Bronchial epithelial cell (primary cell): ENCODE measurements around the gene MRPL32. TPM values are rescaled to one million over a fixed set of nuclear protein-coding genes. Genes with fewer than 3 reads are reported as not detected.
"Not testable (repeated sequence)": the region's sequence is repeated elsewhere in the genome, so short reads cannot be mapped to it uniquely, and the experiment has no call there.

Experiments used
- DNase-seq: peaks from one replicate; pipeline ENCODE4 v3.0.0-alpha.2; 2010; ENCODE audit warnings: low read depth
- FAIRE-seq: peaks from 2 replicates; lab custom pipeline; 2011; peaks lifted over from hg19 to GRCh38; lab: Jason Lieb, UNC
- H3K27me3 ChIP-seq: 2 replicates; pipeline ENCODE4 v1.5.1; 2011; ENCODE audit warnings: low read length; ENCODE audit not compliant: control insufficient read depth, insufficient read depth
- H3K36me3 ChIP-seq: 2 replicates; pipeline ENCODE4 v1.5.1; 2011; ENCODE audit warnings: low read length; ENCODE audit not compliant: control insufficient read depth, insufficient read depth
- H3K4me3 ChIP-seq: 2 replicates; pipeline ENCODE4 v1.5.1; 2011; ENCODE audit warnings: mild to moderate bottlenecking, low read depth, low read length, control low read depth
- total RNA-seq: library from RNA; depleted of rRNA; stranded (reverse); fragments of >200 nt; gene quantifications from 2 replicates; pipeline ENCODE4 v1.2.1, GENCODE V29; 2014
- TF ChIP-seq, protein P1 (sequence below): IDR thresholded peaks from 2 replicates; pipeline ENCODE4 v1.5.1; 2011; ENCODE audit warnings: mild to moderate bottlenecking, moderate library complexity, low read length, control low read depth, inconsistent platforms; ENCODE audit not compliant: insufficient read depth, severe bottlenecking

Gene MRPL32
- total RNA-seq: 62.6 and 63.2 TPM in 2 replicates

DNA sequence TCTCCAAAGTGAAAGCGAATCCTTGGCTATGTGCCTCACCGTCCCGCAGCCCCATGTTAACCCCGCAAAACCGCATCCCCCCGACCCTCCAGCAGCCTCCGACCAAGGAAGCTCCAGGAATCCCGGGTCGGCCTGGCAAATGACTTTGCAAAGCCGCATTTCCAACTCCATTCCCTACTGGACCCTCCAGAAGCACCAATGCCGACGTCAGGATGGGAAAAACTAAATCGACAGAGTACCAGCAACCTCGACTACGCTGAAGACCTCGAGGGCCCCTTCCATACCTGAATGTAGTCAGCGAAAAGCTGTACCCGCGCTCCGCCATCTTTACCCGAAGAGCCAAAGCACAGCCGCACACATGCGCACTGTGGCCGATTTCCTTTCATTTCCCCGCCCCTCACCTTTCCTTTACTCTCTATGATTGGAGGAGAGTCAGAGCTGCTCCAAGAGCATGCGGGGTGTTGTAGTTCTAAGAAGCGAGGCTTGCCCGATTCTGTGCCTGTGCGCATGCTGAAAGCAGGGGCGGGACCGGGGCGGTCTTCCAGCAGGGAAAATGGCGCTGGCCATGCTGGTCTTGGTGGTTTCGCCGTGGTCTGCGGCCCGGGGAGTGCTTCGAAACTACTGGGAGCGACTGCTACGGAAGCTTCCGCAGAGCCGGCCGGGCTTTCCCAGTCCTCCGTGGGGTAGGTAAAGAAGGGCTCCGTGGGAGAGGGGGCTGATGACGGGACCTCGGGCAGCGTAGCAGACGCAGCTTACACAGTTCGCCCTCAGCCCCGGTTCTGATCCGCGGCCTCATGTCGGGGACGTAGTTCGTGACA is at the start of gene MRPL32, which contains the start of gene PSMA2:
TSS of gene MRPL32 (plus strand) at position 543 of the 818 bp plus-strand sequence. CDS start at position 554, 11 bp downstream.
TSS of gene PSMA2 (minus strand) at position 341 of the 818 bp plus-strand sequence. CDS start at position 325, 16 bp downstream.
- Histone ChIP-seq H3K27me3 (no peaks in the 10 kb centered on the region), H3K4me3 (peak within 1 kb of the TSS; percentile 87), H3K36me3 (peaks cover 6% of the 10 kb centered on the region)
- FAIRE-seq: peak; percentile 23
- TF ChIP-seq, protein P1, sequence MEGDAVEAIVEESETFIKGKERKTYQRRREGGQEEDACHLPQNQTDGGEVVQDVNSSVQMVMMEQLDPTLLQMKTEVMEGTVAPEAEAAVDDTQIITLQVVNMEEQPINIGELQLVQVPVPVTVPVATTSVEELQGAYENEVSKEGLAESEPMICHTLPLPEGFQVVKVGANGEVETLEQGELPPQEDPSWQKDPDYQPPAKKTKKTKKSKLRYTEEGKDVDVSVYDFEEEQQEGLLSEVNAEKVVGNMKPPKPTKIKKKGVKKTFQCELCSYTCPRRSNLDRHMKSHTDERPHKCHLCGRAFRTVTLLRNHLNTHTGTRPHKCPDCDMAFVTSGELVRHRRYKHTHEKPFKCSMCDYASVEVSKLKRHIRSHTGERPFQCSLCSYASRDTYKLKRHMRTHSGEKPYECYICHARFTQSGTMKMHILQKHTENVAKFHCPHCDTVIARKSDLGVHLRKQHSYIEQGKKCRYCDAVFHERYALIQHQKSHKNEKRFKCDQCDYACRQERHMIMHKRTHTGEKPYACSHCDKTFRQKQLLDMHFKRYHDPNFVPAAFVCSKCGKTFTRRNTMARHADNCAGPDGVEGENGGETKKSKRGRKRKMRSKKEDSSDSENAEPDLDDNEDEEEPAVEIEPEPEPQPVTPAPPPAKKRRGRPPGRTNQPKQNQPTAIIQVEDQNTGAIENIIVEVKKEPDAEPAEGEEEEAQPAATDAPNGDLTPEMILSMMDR: no peak
- peak; percentile 96 for DNase-seq

DNA sequence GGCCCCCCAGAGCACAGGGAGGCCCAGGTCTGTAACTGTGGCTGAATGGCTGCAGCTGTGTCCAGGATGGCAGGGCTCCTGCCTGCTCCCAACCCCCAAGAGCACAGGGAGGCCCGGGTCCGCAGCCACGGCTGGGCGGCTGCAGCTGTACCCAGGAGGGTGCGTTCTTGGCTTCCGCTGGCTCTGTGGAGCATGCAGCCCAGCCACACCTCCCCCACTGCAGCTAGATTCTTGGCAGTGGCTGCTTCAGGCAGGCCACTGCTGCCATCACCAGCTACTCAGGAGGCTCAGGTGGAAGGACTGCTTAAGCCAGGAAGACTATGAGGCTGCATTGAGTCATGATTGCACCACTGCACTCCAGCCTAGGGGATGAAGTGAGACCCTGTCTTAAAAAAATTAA is 48.2 kb upstream of the MRPL32 start:
- DNase-seq: peak; percentile 90
- Histone ChIP-seq H3K27me3 (no peaks in the 10 kb centered on the region), H3K4me3 (no peak overlapping the region), H3K36me3 (no peaks in the 10 kb centered on the region)
- FAIRE-seq: no peak
- TF ChIP-seq, protein P1: no peak

DNA sequence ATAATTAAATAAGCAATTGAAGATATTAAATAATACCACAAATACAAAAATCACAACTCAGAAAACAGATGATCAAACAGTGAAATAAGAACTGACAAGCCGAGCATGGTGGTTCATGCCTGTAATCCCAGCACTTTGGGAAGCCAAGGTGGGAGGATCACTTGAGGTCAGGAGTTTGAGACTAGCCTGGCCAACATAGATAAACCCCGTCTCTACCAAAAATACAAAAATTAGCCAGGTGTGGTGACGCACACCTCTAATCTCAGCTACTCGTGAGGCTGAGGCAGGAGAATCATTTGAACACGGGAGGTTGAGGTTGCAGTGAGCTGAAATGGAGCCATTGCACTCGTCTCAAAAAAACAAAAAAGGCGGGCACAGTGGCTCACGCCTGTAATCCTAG is 47.0 kb upstream of the MRPL32 start:
- H3K36me3 ChIP-seq, H3K4me3 ChIP-seq, FAIRE-seq, H3K27me3 ChIP-seq, DNase-seq: not testable (repeated sequence)

DNA sequence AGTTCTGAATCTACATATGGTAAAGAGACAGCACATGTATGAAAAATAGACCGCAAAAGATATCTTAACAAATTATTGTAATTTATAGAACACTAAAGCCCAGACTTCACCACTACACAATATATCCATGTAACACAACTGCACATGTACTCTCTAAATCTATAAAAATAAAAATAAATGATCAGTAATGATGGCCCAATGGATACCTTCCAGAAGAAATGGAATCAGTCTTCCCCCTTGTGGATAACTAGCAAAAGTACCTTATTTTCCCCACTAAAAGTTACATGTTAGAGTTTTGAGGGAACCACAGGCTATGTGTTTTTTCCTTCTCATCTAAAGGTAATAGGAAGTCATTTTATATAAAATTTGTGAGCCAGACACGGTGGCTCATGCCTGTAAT is 46.0 kb upstream of the MRPL32 start:
- FAIRE-seq (no peak), DNase-seq (peak; percentile 24)
- TF ChIP-seq, protein P1: peak; percentile 14
- no peaks in the 10 kb centered on the region for H3K27me3 ChIP-seq
- no peaks in the 10 kb centered on the region for H3K36me3 ChIP-seq
- H3K4me3 ChIP-seq: no peak overlapping the region

DNA sequence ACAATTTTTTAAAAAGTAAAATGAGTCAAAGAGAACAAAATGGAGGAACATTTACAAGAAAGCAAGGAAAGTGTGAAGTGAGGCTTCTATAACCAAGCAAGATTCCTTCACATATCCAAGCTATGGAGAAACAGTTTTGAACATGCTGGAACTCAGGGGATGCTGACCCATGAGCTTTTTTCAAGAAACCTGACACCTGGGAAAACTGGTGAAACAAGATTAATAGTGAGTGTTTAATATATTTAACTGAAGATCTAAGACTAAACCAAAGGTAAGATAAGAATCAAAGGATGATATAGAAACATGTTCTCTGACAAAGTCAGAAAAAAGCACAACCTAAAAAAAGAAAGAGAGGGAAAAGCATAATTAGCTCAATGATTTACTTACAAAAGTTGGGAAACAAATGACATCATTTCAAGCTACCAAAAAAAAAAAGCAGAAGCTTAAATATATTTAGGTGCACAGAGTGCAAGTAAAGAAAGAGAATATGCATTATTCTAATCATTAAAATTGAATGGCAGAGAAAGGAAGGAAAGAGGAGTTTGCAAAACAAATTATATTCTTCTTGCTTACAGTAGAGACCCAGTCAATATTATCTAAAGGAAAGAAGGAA is 45.2 kb upstream of the MRPL32 start:
- no peak for FAIRE-seq
- Histone ChIP-seq H3K36me3 (no peaks in the 10 kb centered on the region), H3K4me3 (no peak overlapping the region), H3K27me3 (no peaks in the 10 kb centered on the region)
- DNase-seq: peak; percentile 77
- TF ChIP-seq, protein P1: no peak
